Endothelial cell of umbilical vein (primary cell): ENCODE data around the gene RASSF5.

ENCODE experiments used
- FOS ChIP-seq: IDR thresholded peaks from 2 replicates; pipeline ENCODE4 v1.6.1; 2011; ENCODE audit warnings: mild to moderate bottlenecking, low read length, moderate library complexity, borderline replicate concordance; ENCODE audit not compliant: insufficient read depth
- POLR2A ChIP-seq: IDR thresholded peaks from 2 replicates; pipeline ENCODE4 v1.6.1; 2012; ENCODE audit warnings: low read depth, mild to moderate bottlenecking, control low read depth, low read length
- POLR2AphosphoS5 ChIP-seq: IDR thresholded peaks from 2 replicates; pipeline ENCODE4 v1.6.1; 2012; ENCODE audit warnings: low read depth, mild to moderate bottlenecking, control low read depth, low read length, moderate library complexity; ENCODE audit not compliant: insufficient read depth
- TF ChIP-seq, protein P1 (sequence below), 2 donors: IDR thresholded peaks; 1 replicate in 1 of 2; 2 replicates in 1 of 2; pipeline ENCODE4 v1.5.1; 2011; ENCODE audit warnings: low read length in 2 of 2, mild to moderate bottlenecking in 2 of 2, moderate library complexity in 2 of 2, control low read depth in 1 of 2, inconsistent platforms in 1 of 2, low read depth in 1 of 2; ENCODE audit not compliant: insufficient read depth in 1 of 2; ENCODE audit errors: extremely low read depth in 1 of 2
- TF ChIP-seq, protein P2 (sequence below): IDR thresholded peaks from 2 replicates; pipeline ENCODE4 v1.6.1; 2011; ENCODE audit not compliant: insufficient read depth, insufficient read length

DNA sequence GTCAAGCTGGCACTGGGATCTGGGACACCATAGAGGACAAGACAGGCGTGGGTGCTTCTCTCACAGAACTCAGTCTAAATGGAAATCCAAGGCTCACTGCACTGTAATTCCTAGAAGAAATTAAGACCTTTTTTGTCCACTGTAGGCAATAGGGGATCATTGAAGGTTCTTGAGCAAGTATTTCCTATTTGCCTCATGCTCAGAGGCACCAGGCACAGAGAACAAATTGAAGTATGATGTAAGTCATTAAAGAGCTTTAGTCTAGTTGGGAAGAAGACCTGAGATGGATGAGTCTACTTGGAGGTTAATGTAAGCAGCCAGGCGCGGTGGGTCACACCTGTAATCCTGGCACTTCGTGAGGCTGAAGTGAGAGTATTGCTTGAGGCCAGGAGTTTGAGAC, 70.3 kb downstream of the RASSF5 start:
- TF ChIP-seq, protein P1, sequence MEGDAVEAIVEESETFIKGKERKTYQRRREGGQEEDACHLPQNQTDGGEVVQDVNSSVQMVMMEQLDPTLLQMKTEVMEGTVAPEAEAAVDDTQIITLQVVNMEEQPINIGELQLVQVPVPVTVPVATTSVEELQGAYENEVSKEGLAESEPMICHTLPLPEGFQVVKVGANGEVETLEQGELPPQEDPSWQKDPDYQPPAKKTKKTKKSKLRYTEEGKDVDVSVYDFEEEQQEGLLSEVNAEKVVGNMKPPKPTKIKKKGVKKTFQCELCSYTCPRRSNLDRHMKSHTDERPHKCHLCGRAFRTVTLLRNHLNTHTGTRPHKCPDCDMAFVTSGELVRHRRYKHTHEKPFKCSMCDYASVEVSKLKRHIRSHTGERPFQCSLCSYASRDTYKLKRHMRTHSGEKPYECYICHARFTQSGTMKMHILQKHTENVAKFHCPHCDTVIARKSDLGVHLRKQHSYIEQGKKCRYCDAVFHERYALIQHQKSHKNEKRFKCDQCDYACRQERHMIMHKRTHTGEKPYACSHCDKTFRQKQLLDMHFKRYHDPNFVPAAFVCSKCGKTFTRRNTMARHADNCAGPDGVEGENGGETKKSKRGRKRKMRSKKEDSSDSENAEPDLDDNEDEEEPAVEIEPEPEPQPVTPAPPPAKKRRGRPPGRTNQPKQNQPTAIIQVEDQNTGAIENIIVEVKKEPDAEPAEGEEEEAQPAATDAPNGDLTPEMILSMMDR (IDR thresholded peaks at IDR 0.05; ENCODE audit: extremely low read depth in 1 of 2, insufficient read depth in 1 of 2, low read depth in 1 of 2, low read length in 2 of 2) = no peak
- TF ChIP-seq POLR2AphosphoS5 (no peak), FOS (no peak), POLR2A (no peak)
- TF ChIP-seq, protein P2, sequence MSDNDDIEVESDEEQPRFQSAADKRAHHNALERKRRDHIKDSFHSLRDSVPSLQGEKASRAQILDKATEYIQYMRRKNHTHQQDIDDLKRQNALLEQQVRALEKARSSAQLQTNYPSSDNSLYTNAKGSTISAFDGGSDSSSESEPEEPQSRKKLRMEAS = no peak
